Measurements from ENCODE around the gene MGAT2.

Gene MGAT2

DNA sequence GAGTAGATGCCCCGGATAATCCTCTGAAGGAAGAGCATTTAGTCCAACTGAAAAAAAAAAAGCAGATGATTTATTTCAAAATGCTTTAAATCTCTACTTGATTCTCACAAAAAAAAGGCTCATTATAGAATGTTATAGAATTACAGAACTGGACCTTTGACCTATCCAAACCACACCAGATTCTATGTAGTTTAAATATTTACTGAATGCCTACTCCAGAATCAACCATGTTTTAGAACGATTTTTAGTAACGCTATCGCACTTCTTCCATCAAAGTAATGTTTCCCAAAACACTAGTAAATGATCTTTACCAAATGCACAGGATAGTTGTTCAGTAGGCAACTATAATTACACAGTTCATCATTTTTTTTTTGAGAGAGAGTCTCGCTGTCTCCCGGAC lies 37.0 kb upstream of the MGAT2 start:
- TF ChIP-seq, protein P1, sequence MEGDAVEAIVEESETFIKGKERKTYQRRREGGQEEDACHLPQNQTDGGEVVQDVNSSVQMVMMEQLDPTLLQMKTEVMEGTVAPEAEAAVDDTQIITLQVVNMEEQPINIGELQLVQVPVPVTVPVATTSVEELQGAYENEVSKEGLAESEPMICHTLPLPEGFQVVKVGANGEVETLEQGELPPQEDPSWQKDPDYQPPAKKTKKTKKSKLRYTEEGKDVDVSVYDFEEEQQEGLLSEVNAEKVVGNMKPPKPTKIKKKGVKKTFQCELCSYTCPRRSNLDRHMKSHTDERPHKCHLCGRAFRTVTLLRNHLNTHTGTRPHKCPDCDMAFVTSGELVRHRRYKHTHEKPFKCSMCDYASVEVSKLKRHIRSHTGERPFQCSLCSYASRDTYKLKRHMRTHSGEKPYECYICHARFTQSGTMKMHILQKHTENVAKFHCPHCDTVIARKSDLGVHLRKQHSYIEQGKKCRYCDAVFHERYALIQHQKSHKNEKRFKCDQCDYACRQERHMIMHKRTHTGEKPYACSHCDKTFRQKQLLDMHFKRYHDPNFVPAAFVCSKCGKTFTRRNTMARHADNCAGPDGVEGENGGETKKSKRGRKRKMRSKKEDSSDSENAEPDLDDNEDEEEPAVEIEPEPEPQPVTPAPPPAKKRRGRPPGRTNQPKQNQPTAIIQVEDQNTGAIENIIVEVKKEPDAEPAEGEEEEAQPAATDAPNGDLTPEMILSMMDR (conservative IDR thresholded peaks at IDR 0.05; ENCODE audit: low read length), result no peak
- no peak overlapping the region for H3K4me3 ChIP-seq (ENCODE audit: low read length)
- no peak for DNase-seq (ENCODE audit: low read depth)

DNA sequence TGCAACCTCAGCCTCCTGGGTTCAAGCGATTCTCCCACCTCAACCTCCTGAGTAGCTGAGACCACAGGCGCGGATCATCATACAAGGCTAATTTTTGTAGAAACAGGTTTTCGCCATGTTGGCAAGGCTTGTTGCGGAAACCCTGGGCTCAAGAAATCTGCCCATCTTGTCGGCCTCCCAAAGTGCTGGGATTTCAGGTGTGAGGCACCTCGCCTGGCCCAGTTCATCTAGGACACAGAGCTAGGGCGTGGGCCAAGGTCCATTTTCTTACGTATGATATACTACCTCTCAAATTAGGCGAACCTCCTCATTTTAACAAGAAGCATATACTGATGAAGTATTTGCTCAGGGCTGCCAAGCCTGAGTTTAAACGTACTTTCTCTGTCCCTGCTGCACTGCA lies 36.5 kb upstream of the MGAT2 start:
- TF ChIP-seq, protein P1 (conservative IDR thresholded peaks at IDR 0.05; ENCODE audit: low read length), result no peak
- DNase-seq (ENCODE audit: low read depth), result no peak
- H3K4me3 ChIP-seq (ENCODE audit: low read length), result peak overlapping the region; percentile 91

DNA sequence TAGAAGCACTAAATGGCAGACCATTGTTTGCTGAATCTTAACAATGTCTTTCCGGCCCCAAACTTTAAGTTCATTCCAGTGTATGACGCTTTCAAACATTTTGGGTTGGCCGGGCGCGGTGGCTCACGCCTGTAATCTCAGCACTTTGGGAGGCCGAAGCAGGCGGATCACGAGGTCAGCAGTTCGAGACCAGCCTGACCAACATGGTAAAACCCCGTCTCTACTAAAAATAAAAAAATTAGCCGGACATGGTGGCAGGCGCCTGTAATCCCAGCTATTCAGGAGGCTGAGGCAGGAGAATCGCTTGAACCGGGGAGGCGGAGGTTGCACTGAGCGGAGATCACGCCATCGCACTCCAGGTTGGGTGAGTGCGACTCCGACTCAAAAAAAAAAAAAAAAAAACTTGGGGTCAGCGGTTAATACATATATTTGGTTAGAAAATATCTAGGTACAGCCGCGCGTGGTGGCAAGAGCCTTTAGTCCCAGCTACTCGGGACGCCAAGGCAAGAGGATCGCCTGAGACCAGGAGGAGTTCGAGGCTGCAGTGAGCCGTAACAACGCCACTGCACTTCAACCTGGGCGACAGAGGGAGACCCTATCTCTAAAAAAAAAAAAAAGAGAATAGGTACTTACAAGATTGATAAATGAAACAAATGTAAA lies 35.5 kb upstream of the MGAT2 start:
- H3K4me3 ChIP-seq (ENCODE audit: low read length), result peak overlapping the region; percentile 91
- DNase-seq (ENCODE audit: low read depth), result peak; percentile 21

DNA sequence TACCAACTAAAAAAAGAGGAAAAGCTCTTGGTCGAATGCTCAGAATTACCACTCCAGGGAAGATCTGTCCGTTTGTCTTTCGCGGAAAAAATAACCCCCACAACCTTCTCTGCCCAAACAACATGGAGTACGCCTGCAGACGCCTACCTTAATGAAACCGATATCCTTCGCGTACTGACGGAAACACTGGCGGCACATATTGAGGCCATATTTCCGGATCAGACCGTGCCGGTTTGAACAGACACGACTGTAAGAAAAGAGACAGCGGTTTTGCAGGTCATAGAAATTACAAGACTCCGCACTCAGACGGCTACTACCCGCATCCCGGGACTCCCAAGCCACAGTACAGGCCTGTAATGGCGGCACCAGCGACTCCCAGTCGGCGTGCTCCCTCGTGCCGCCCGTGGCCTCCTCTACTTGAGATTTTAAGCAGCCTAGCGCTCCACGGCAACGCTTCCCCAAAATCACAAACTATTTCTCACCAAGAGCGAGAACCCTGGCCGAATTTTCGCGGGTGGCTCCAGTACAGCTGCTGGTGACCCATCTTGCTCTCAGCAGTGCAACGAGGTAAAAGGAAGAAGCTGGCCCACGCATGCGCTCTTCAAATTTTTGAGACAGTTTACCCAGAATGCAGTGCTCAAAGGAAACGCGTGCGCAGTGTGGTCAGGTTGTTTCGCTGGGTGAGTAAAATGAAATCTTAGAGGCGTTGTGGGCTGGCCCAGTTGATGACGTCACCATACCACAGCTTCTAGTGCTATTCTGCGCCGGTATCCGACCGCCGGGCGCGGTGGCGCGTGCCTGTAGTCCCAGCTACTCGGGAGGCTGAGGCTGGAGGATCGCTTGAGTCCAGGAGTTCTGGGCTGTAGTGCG lies 34.6 kb upstream of the MGAT2 start, which contains the start of gene RPS29:
RPS29 (minus strand) TSS at position 578 of the 870 bp plus-strand sequence; CDS start at position 544, 34 bp downstream.
- DNase-seq (ENCODE audit: low read depth), result peak; percentile 98
- peak within 1 kb of the TSS; percentile 91 for H3K4me3 ChIP-seq (ENCODE audit: low read length)
- TF ChIP-seq, protein P1 (conservative IDR thresholded peaks at IDR 0.05; ENCODE audit: low read length), result no peak

DNA sequence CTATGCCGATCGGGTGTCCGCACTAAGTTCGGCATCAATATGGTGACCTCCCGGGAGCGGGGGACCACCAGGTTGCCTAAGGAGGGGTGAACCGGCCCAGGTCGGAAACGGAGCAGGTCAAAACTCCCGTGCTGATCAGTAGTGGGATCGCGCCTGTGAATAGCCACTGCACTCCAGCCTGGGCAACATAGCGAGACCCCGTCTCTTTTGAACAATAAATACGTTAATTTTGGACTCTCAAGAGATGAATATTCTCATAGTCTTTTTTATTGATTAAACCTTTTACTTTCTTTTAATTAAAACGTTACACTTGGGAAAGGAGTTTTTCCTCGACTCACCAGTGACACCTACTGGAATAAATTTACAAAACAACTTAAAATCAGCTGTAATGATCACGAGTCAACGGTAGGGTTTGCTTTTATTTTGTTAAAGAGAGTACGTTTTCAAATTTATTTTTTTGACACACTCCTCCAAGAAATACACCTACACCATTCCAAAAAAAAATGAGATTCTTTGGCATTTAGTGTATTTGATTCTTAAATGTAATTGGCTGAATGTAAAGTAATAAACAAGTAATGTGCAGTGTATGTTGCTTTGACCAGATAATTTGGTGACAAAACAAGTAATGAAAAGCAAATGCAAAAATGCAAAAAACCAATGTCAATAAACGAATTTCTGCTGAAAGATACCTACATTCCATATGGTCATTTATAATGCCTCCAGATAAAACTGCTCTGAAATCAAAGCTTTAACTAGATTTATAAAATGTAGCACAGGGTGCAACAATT lies 33.7 kb upstream of the MGAT2 start:
- DNase-seq (ENCODE audit: low read depth), result peak; percentile 78
- TF ChIP-seq, protein P1 (conservative IDR thresholded peaks at IDR 0.05; ENCODE audit: low read length), result peak; percentile 86
- peak overlapping the region; percentile 33 for H3K4me3 ChIP-seq (ENCODE audit: low read length)

DNA sequence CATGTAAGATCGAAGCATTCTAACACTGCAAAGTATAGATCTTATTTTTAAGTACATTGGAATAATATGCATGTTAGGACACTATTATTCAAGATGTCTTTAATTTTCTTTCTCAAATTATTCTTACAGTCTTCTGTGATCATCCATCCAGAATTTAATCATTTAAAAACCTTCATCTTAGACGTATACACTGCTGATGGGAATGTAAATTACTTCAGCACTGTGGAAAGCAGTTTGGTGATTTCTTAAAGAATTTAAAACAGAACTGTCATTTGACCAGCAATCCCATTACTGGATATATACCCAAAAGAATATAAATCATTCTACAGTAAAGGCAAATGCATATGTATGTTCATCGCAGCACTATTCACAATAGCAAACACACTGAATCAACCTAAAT lies 31.2 kb upstream of the MGAT2 start:
- TF ChIP-seq, protein P1 (conservative IDR thresholded peaks at IDR 0.05; ENCODE audit: low read length), result no peak
- H3K4me3 ChIP-seq (ENCODE audit: low read length), result no peak overlapping the region
- DNase-seq (ENCODE audit: low read depth), result no peak

DNA sequence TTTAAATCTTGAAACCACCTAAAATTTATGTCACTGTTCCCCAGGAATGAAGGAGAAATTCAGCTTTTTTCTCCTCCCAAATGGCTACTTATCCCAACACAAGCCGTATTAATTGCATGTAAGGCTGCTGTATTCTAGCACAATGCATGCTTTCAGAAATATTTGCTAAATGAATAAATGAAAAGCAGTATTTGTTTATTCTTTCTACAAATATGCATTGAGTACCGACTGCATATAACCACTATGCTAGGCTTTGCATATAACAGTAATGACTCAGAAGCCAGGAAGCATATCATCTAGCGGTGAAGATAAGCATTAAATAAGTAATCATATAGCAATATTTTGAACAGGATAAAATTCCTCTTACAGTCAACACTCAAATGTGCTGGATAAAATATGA lies 27.6 kb upstream of the MGAT2 start:
- TF ChIP-seq, protein P1 (conservative IDR thresholded peaks at IDR 0.05; ENCODE audit: low read length), result no peak
- no peak for DNase-seq (ENCODE audit: low read depth)

More for the DNA sequence above, 27.6 kb upstream of the MGAT2 start:
- no peak overlapping the region for H3K4me3 ChIP-seq (ENCODE audit: low read length)

Measured in AG10803 (cell line).